ENCODE measurements around the gene ITGA8. TPM values are rescaled to one million over a fixed set of nuclear protein-coding genes. Genes with fewer than 3 reads are reported as not detected.
"Not testable (repeated sequence)": the region's sequence is repeated elsewhere in the genome, so short reads cannot be mapped to it uniquely, and the experiment has no call there.

Gene ITGA8
- total and polyA plus RNA-seq, 2 of the 13 experiments (the other 11 are each of a cell fraction or from before 2014, with no cell fraction given), result not detected

DNA sequence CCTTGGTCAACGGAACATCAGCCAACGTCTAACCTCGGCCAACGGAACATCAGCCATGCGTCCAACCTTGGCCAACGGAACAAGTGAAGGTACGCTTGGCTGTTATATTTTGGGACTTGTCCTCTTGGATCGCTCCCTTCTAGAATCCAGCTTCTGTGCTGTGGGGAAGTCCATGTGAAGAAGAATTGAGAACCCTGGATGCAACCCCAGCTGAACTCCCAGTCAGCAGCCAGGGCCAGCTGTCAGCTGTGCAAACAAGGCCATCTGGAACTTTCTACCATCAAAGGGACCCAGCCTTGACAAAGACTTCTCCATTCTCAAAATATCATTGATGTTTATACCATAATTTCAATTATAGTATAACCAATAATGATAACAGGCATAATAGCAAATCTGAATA lies 43.3 kb upstream of the ITGA8 start:
- no peak for FAIRE-seq
- Histone ChIP-seq H3K4me3 (replicated peaks in 1 of 3; ENCODE audit: insufficient read depth in 1 of 3, low read depth in 2 of 3, low read length in 3 of 3) (no peak overlapping the region), H3K4me2 (ENCODE audit: low read depth, low read length) (no peak overlapping the region), H3K4me1 (ENCODE audit: insufficient read depth, low read length) (no peaks in the 10 kb centered on the region), H2AFZ (ENCODE audit: low read length) (no peak overlapping the region), H4K20me1 (ENCODE audit: insufficient read depth, low read length) (no peaks in the 10 kb centered on the region), H3K36me3 (replicated peaks in 1 of 2; ENCODE audit: control insufficient read depth in 1 of 2, insufficient read depth in 2 of 2, low read length in 2 of 2) (no peaks in the 10 kb centered on the region), H3K9me3 (ENCODE audit: low read length) (no peaks in the 10 kb centered on the region), H3K9ac (ENCODE audit: insufficient read depth, low read depth, low read length) (no peak overlapping the region), H3K27ac (ENCODE audit: extremely low read length, insufficient read depth, low read length) (no peak overlapping the region), H3K27me3 (ENCODE audit: control insufficient read depth in 1 of 2, insufficient read depth in 2 of 2, low read length in 2 of 2) (no peaks in the 10 kb centered on the region), H3K79me2 (ENCODE audit: insufficient read depth, low read length) (no peaks in the 10 kb centered on the region)
- TF ChIP-seq NFYB (CRISPR knock-in tag; IDR thresholded peaks at IDR 0.05) (no peak), HOXA7 (CRISPR knock-in tag; IDR thresholded peaks at IDR 0.05) (no peak), PITX1 (CRISPR knock-in tag; IDR thresholded peaks at IDR 0.05) (no peak), HOXD1 (CRISPR knock-in tag; IDR thresholded peaks at IDR 0.05) (no peak), ZFP62 (CRISPR knock-in tag; IDR thresholded peaks at IDR 0.05) (no peak), ARHGAP35 (CRISPR knock-in tag; IDR thresholded peaks at IDR 0.05; ENCODE audit: borderline replicate concordance) (no peak), KAT8 (CRISPR knock-in tag; IDR thresholded peaks at IDR 0.05) (no peak), MEF2D (CRISPR knock-in tag; IDR thresholded peaks at IDR 0.05) (no peak), SNAI1 (CRISPR knock-in tag; IDR thresholded peaks at IDR 0.05; ENCODE audit: borderline replicate concordance) (no peak), KMT2A (CRISPR knock-in tag; IDR thresholded peaks at IDR 0.05) (no peak)
- TF ChIP-seq, protein P1, sequence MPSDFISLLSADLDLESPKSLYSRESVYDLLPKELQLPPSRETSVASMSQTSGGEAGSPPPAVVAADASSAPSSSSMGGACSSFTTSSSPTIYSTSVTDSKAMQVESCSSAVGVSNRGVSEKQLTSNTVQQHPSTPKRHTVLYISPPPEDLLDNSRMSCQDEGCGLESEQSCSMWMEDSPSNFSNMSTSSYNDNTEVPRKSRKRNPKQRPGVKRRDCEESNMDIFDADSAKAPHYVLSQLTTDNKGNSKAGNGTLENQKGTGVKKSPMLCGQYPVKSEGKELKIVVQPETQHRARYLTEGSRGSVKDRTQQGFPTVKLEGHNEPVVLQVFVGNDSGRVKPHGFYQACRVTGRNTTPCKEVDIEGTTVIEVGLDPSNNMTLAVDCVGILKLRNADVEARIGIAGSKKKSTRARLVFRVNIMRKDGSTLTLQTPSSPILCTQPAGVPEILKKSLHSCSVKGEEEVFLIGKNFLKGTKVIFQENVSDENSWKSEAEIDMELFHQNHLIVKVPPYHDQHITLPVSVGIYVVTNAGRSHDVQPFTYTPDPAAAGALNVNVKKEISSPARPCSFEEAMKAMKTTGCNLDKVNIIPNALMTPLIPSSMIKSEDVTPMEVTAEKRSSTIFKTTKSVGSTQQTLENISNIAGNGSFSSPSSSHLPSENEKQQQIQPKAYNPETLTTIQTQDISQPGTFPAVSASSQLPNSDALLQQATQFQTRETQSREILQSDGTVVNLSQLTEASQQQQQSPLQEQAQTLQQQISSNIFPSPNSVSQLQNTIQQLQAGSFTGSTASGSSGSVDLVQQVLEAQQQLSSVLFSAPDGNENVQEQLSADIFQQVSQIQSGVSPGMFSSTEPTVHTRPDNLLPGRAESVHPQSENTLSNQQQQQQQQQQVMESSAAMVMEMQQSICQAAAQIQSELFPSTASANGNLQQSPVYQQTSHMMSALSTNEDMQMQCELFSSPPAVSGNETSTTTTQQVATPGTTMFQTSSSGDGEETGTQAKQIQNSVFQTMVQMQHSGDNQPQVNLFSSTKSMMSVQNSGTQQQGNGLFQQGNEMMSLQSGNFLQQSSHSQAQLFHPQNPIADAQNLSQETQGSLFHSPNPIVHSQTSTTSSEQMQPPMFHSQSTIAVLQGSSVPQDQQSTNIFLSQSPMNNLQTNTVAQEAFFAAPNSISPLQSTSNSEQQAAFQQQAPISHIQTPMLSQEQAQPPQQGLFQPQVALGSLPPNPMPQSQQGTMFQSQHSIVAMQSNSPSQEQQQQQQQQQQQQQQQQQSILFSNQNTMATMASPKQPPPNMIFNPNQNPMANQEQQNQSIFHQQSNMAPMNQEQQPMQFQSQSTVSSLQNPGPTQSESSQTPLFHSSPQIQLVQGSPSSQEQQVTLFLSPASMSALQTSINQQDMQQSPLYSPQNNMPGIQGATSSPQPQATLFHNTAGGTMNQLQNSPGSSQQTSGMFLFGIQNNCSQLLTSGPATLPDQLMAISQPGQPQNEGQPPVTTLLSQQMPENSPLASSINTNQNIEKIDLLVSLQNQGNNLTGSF (CRISPR knock-in tag; IDR thresholded peaks at IDR 0.05), result no peak
- BruUV-seq (replicated peaks), result no TSS peak
- POLR2A ChIA-PET, result no interaction called here
- DNase-seq (ENCODE audit: low spot score), result no peak
- no peak for ATAC-seq
- WGBS (ENCODE audit: low lambda C conversion rate), result 89% methylated on average over 7 of the region's 8 CpGs
- CTCF ChIA-PET (ENCODE audit: low intra/inter-chr PET ratio, low total read pairs), result no interaction called here
- in situ Hi-C loops (cut with HindIII; ENCODE audit: extremely low pct_ligation_motif_present, low pct_unique_long_range_greater_than_20kb) (no loop called here), intact Hi-C loops (cut with micrococcal nuclease; ENCODE audit: unreplicated experiment) (no loop called here)

DNA sequence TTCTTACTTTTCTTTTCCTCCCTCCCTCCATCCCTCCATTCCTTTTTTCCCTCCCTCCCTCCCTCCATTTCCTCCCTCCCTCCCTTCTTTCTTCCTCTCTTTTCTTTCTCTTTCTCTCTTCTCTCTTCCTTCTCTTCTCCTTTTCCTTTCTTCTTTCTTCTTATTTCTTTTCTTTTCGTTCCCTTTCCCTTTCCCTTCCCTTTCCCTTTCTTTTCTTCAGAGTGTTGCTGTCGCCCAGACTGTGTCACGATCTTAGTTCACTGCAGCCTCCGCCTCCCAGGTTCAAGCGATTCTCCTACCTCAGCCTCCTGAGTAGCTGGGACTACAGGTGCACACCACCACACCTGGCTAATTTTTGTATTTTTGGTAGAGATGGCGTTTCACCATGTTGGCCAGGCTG lies 42.5 kb upstream of the ITGA8 start:
- H3K9ac ChIP-seq (ENCODE audit: insufficient read depth, low read depth, low read length); FAIRE-seq; H4K20me1 ChIP-seq (ENCODE audit: insufficient read depth, low read length); ATAC-seq; H2AFZ ChIP-seq (ENCODE audit: low read length); H3K27me3 ChIP-seq (ENCODE audit: control insufficient read depth in 1 of 2, insufficient read depth in 2 of 2, low read length in 2 of 2); H3K4me3 ChIP-seq (replicated peaks in 1 of 3; ENCODE audit: insufficient read depth in 1 of 3, low read depth in 2 of 3, low read length in 3 of 3); H3K4me2 ChIP-seq (ENCODE audit: low read depth, low read length); CTCF ChIA-PET (ENCODE audit: low intra/inter-chr PET ratio, low total read pairs); intact Hi-C loops (cut with micrococcal nuclease; ENCODE audit: unreplicated experiment); H3K9me3 ChIP-seq (ENCODE audit: low read length); in situ Hi-C loops (cut with HindIII; ENCODE audit: extremely low pct_ligation_motif_present, low pct_unique_long_range_greater_than_20kb); H3K4me1 ChIP-seq (ENCODE audit: insufficient read depth, low read length); BruUV-seq (replicated peaks); POLR2A ChIA-PET; H3K27ac ChIP-seq (ENCODE audit: extremely low read length, insufficient read depth, low read length); H3K79me2 ChIP-seq (ENCODE audit: insufficient read depth, low read length); H3K36me3 ChIP-seq (replicated peaks in 1 of 2; ENCODE audit: control insufficient read depth in 1 of 2, insufficient read depth in 2 of 2, low read length in 2 of 2); DNase-seq (ENCODE audit: low spot score): not testable (repeated sequence)
- WGBS (ENCODE audit: low lambda C conversion rate), result 43% methylated on average over 6 of the region's 6 CpGs

All from HepG2 (cell line).